HepG2 (cell line): ENCODE results near the gene PIK3R1. TPM values are rescaled to one million over a fixed set of nuclear protein-coding genes. Genes with fewer than 3 reads are reported as not detected.

ENCODE experiments used
- CENPT ChIP-seq: sonication (generic); formaldehyde crosslinking; IDR thresholded peaks from 2 replicates; pipeline ENCODE4 v1.8.0; 2022; ENCODE audit warnings: low read depth, mild to moderate bottlenecking, moderate library complexity, missing genetic modification reagents
- GPN1 ChIP-seq: sonication (generic); formaldehyde crosslinking; IDR thresholded peaks from 2 replicates; pipeline ENCODE4 v1.5.1; 2020; ENCODE audit warnings: missing genetic modification reagents, borderline replicate concordance
- HMGA1 ChIP-seq: sonication (generic); formaldehyde crosslinking; conservative IDR thresholded peaks from 2 replicates; pipeline ENCODE4 v1.4.0; 2020; ENCODE audit warnings: missing genetic modification reagents
- KMT2A ChIP-seq: sonication (generic); formaldehyde crosslinking; IDR thresholded peaks from 2 replicates; pipeline ENCODE4 v1.4.0; 2020; ENCODE audit warnings: missing genetic modification reagents
- MBNL3 ChIP-seq: fragments of 250-450 bp; sonication (Bioruptor Pico); conservative IDR thresholded peaks from 2 replicates; pipeline ENCODE4 v1.8.0; 2022; ENCODE audit warnings: mild to moderate bottlenecking, inconsistent platforms
- MEIS2 ChIP-seq: sonication (generic); formaldehyde crosslinking; IDR thresholded peaks from 2 replicates; pipeline ENCODE4 v1.9.0; 2021; ENCODE audit warnings: mild to moderate bottlenecking, missing genetic modification reagents
- PCBP1 ChIP-seq: fragments of 200-400 bp; formaldehyde crosslinking; IDR thresholded peaks from 2 replicates; pipeline ENCODE4 v1.6.1; 2017; ENCODE audit warnings: mild to moderate bottlenecking, low read depth, low read length, borderline replicate concordance
- ZNF138 ChIP-seq: sonication (generic); formaldehyde crosslinking; IDR thresholded peaks from 2 replicates; pipeline ENCODE4 v1.5.0; 2020; ENCODE audit warnings: mild to moderate bottlenecking, low read depth, missing genetic modification reagents
- ZNF556 ChIP-seq: sonication (generic); formaldehyde crosslinking; IDR thresholded peaks from 2 replicates; pipeline ENCODE4 v1.4.0; 2020; ENCODE audit warnings: mild to moderate bottlenecking, missing genetic modification reagents, borderline replicate concordance
- polyA plus RNA-seq, 8 experiments: library from polyadenylated mRNA; depleted of rRNA in 3 of 8; stranded (reverse) in 7 of 8; unstranded in 1 of 8; fragments of >200 nt; fragmentation: Illumina TruSeq in 4 of 8; extraction: Trizol in 4 of 8; gene quantifications; 2 replicates each; pipeline versions ENCODE4 v1.2.1 to v1.2.3, GENCODE V29; 2011 to 2016; ENCODE audit warnings: low read depth in 4 of 8, missing spikeins in 1 of 8, mixed read lengths in 1 of 8; ENCODE audit not compliant: insufficient read depth in 1 of 8
- total RNA-seq, 5 experiments: library from RNA; depleted of rRNA; stranded (reverse); fragments of >200 nt; fragmentation: Illumina TruSeq; extraction: Trizol; gene quantifications; 2 replicates each; pipeline ENCODE4 v1.2.3, GENCODE V29; 2016; ENCODE audit warnings: low read depth in 1 of 5
- TF ChIP-seq, protein P1 (sequence below): sonication (generic); formaldehyde crosslinking; IDR thresholded peaks from 2 replicates; pipeline ENCODE4 v1.5.1; 2020; ENCODE audit warnings: mild to moderate bottlenecking, missing genetic modification reagents, borderline replicate concordance
- TF ChIP-seq, protein P2 (sequence below): sonication (generic); formaldehyde crosslinking; IDR thresholded peaks from 2 replicates; pipeline ENCODE4 v1.4.0; 2020; ENCODE audit warnings: missing genetic modification reagents, borderline replicate concordance
- TF ChIP-seq, protein P3 (sequence below), 2 experiments: fragments of 450-650 bp in 1 of 2; sonication (generic) in 1 of 2; formaldehyde crosslinking; IDR thresholded peaks; 2 replicates each; pipeline versions ENCODE4 v1.5.0 to v1.8.0; 2020 to 2022; ENCODE audit warnings: mild to moderate bottlenecking in 1 of 2, missing genetic modification reagents in 1 of 2

The PIK3R1 gene
- total and polyA plus RNA-seq, 2 of the 13 experiments (the other 11 are each of a cell fraction or from before 2014, with no cell fraction given), result 8.4 to 21.3 TPM

DNA sequence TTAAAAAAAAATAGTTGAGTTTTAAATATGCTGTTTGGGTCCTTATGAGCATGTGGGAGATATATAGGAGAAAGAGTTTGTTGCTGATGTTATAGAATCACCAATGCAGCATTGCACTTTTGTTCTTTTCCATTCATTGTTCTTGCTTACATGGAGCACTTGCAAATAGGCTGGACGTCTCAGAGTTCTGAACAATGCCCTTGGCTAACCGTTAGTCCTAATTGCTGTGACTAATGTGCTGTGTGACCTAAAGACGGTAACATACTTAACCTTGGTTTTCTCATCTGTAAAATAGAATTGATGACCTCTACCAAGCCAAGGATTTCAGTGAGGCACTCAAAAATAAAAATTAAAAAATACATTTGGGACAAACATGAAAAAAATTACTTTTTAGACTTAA lies 29.8 kb downstream of the PIK3R1 start (continued):
- no peak for TF ChIP-seq PCBP1
- TF ChIP-seq ZNF556 (CRISPR knock-in tag), result no peak
- TF ChIP-seq, protein P1, sequence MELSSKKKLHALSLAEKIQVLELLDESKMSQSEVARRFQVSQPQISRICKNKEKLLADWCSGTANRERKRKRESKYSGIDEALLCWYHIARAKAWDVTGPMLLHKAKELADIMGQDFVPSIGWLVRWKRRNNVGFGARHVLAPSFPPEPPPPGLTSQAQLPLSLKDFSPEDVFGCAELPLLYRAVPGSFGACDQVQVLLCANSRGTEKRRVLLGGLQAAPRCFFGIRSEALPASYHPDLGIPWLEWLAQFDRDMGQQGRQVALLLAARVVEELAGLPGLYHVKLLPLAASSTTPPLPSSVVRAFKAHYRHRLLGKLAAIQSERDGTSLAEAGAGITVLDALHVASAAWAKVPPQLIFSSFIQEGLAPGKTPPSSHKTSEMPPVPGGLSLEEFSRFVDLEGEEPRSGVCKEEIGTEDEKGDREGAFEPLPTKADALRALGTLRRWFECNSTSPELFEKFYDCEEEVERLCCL (CRISPR knock-in tag), result no peak
- TF ChIP-seq MBNL3, result no peak
- TF ChIP-seq, protein P2, sequence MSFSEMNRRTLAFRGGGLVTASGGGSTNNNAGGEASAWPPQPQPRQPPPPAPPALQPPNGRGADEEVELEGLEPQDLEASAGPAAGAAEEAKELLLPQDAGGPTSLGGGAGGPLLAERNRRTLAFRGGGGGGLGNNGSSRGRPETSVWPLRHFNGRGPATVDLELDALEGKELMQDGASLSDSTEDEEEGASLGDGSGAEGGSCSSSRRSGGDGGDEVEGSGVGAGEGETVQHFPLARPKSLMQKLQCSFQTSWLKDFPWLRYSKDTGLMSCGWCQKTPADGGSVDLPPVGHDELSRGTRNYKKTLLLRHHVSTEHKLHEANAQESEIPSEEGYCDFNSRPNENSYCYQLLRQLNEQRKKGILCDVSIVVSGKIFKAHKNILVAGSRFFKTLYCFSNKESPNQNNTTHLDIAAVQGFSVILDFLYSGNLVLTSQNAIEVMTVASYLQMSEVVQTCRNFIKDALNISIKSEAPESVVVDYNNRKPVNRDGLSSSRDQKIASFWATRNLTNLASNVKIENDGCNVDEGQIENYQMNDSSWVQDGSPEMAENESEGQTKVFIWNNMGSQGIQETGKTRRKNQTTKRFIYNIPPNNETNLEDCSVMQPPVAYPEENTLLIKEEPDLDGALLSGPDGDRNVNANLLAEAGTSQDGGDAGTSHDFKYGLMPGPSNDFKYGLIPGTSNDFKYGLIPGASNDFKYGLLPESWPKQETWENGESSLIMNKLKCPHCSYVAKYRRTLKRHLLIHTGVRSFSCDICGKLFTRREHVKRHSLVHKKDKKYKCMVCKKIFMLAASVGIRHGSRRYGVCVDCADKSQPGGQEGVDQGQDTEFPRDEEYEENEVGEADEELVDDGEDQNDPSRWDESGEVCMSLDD, result no peak
- TF ChIP-seq CENPT (CRISPR knock-in tag), result no peak
- no peak for TF ChIP-seq HMGA1 (CRISPR knock-in tag)
- TF ChIP-seq ZNF138 (CRISPR knock-in tag), result no peak
- TF ChIP-seq, protein P3, sequence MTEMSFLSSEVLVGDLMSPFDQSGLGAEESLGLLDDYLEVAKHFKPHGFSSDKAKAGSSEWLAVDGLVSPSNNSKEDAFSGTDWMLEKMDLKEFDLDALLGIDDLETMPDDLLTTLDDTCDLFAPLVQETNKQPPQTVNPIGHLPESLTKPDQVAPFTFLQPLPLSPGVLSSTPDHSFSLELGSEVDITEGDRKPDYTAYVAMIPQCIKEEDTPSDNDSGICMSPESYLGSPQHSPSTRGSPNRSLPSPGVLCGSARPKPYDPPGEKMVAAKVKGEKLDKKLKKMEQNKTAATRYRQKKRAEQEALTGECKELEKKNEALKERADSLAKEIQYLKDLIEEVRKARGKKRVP (CRISPR knock-in tag; IDR thresholded peaks at IDR 0.05), result no peak
- no peak for TF ChIP-seq MEIS2
- TF ChIP-seq KMT2A (CRISPR knock-in tag), result no peak
- TF ChIP-seq GPN1 (CRISPR knock-in tag), result no peak
